ENCODE data around the gene RGS17. TPM values are rescaled to one million over a fixed set of nuclear protein-coding genes. Genes with fewer than 3 reads are reported as not detected.

RGS17 gene
- total and polyA plus RNA-seq, 10 of the 15 experiments (the other 5 are each of a cell fraction or from before 2014, with no cell fraction given), result 0.06 to 0.29 (median 0.14) TPM; not detected in 4

- TF ChIP-seq CHD1 (IDR thresholded peaks at IDR 0.05; ENCODE audit: low read depth, low read length) (no peak), EED (IDR thresholded peaks at IDR 0.05; ENCODE audit: low read depth) (no peak), TAF1 (IDR thresholded peaks at IDR 0.05; ENCODE audit: borderline replicate concordance, low read depth, low read length) (no peak), SUPT20H (IDR thresholded peaks at IDR 0.05; ENCODE audit: borderline replicate concordance, control insufficient read depth, low read depth, low read length) (no peak), CTCF (IDR thresholded peaks at IDR 0.05 in 2 of 3, conservative IDR thresholded peaks at IDR 0.05 in 1 of 3; ENCODE audit: control insufficient read depth in 2 of 3, extremely low read depth in 1 of 3, insufficient read depth in 1 of 3, low read depth in 3 of 3, low read length in 3 of 3) (no peak), MEF2A (IDR thresholded peaks at IDR 0.05; ENCODE audit: insufficient read depth, low read depth, low read length) (no peak), STAT3 (IDR thresholded peaks at IDR 0.05; ENCODE audit: low read depth, low read length) (no peak), TCF7 (IDR thresholded peaks at IDR 0.05; ENCODE audit: borderline replicate concordance) (no peak)
These were observed 85.8 kb downstream of the RGS17 start (continued) for GRCh38 chr6:153045271-153045670.

- 29% methylated on average over 4 of the region's 4 CpGs for WGBS (ENCODE audit: insufficient coverage, insufficient replicate concordance, low lambda C conversion rate, missing lambda C conversion rate)
- ChIA-PET SMC1A (ENCODE audit: uncharacterized antibody, unreplicated experiment) (no interaction called here), CTCF (no interaction called here)
These were observed 86.8 kb downstream of the RGS17 start for GRCh38 chr6:153044295-153044694.

More at GRCh38 chr6:153044295-153044694, 86.8 kb downstream of the RGS17 start:
- Histone ChIP-seq H3K9ac (ENCODE audit: control insufficient read depth, insufficient read depth, low read length) (no peak overlapping the region), H3K4me1 (ENCODE audit: control insufficient read depth, insufficient read depth, low read length) (no peaks in the 10 kb centered on the region), H3K27me3 (replicated peaks in 1 of 2; ENCODE audit: control insufficient read depth in 2 of 2, insufficient read depth in 2 of 2, low read length in 1 of 2) (no peaks in the 10 kb centered on the region), H3K36me3 (ENCODE audit: control insufficient read depth in 2 of 2, insufficient read depth in 2 of 2, low read length in 1 of 2) (no peaks in the 10 kb centered on the region), H3K9me3 (replicated peaks; ENCODE audit: control insufficient read depth, insufficient read depth, low read length) (no peaks in the 10 kb centered on the region), H3K4me2 (ENCODE audit: control insufficient read depth, insufficient read depth) (no peak overlapping the region), H3K79me2 (ENCODE audit: control insufficient read depth, insufficient read depth, low read length) (no peaks in the 10 kb centered on the region), H3K27ac (ENCODE audit: control insufficient read depth, insufficient read depth) (no peak overlapping the region), H3K4me3 (no peak overlapping the region), H4K20me1 (ENCODE audit: control insufficient read depth, insufficient read depth) (no peaks in the 10 kb centered on the region), H2AFZ (ENCODE audit: control insufficient read depth, low read depth, low read length) (no peak overlapping the region)
- TF ChIP-seq ETV6 (conservative IDR thresholded peaks at IDR 0.05 in 1 of 2, IDR thresholded peaks at IDR 0.05 in 1 of 2; ENCODE audit: borderline replicate concordance in 1 of 2, low read depth in 1 of 2), result no peak
- TF ChIP-seq STAT1 (conservative IDR thresholded peaks at IDR 0.05), result no peak
- no peak for TF ChIP-seq MYB (IDR thresholded peaks at IDR 0.05; ENCODE audit: borderline replicate concordance, low read depth, low read length)
- no peak for TF ChIP-seq CREB1 (IDR thresholded peaks at IDR 0.05; ENCODE audit: low read depth)
- BruUV-seq (replicated peaks), result no TSS peak
- ATAC-seq (no peak), DNase-seq (ENCODE audit: low read depth, low spot score) (no peak), FAIRE-seq (no peak)
- in situ Hi-C loops (cut with MboI) (no loop called here), intact Hi-C loops (cut with micrococcal nuclease; ENCODE audit: unreplicated experiment) (no loop called here)
- ChIA-PET POLR2A (interaction anchor here (0.7 kb wide), 1 partner anchor 143 kb away, joined by 3 read pairs; no protein-coding TSS in a partner anchor), RAD21 (ENCODE audit: unreplicated experiment) (interaction anchor here (0.5 kb wide), 1 partner anchor 34 kb away, joined by 3 read pairs; no protein-coding TSS in a partner anchor)
